HepG2 (cell line): ENCODE measurements around the gene GRIFIN. TPM values are rescaled to one million over a fixed set of nuclear protein-coding genes. Genes with fewer than 3 reads are reported as not detected.

Experiments
- AKAP8 ChIP-seq: sonication (generic); formaldehyde crosslinking; IDR thresholded peaks from 2 replicates; pipeline ENCODE4 v1.5.1; 2020; ENCODE audit warnings: mild to moderate bottlenecking, missing genetic modification reagents
- CC2D1A ChIP-seq: sonication (generic); formaldehyde crosslinking; IDR thresholded peaks from 2 replicates; pipeline ENCODE4 v1.8.1; 2023; ENCODE audit warnings: mild to moderate bottlenecking, missing genetic modification reagents
- DPF2 ChIP-seq: sonication (generic); formaldehyde crosslinking; IDR thresholded peaks from 2 replicates; pipeline ENCODE4 v1.4.0; 2020; ENCODE audit warnings: mild to moderate bottlenecking, low read depth, missing genetic modification reagents, borderline replicate concordance
- HIVEP1 ChIP-seq: sonication (generic); formaldehyde crosslinking; IDR thresholded peaks from 2 replicates; pipeline ENCODE4 v1.4.0; 2020; ENCODE audit warnings: mild to moderate bottlenecking, missing genetic modification reagents
- HMGA1 ChIP-seq: sonication (generic); formaldehyde crosslinking; conservative IDR thresholded peaks from 2 replicates; pipeline ENCODE4 v1.4.0; 2020; ENCODE audit warnings: missing genetic modification reagents
- MTF2 ChIP-seq: sonication (generic); formaldehyde crosslinking; IDR thresholded peaks from 2 replicates; pipeline ENCODE4 v1.5.0; 2020; ENCODE audit warnings: missing genetic modification reagents, borderline replicate concordance
- NONO ChIP-seq, 2 experiments: fragments of 450-650 bp in 1 of 2; sonication (generic) in 1 of 2; formaldehyde crosslinking in 1 of 2; IDR thresholded peaks in 1 of 2; conservative IDR thresholded peaks in 1 of 2; 2 replicates each; pipeline versions ENCODE4 v1.6.1 to v1.8.0; 2017 to 2022; ENCODE audit warnings: mild to moderate bottlenecking in 1 of 2, missing genetic modification reagents in 1 of 2, moderate library complexity in 1 of 2
- SSRP1 ChIP-seq: IDR thresholded peaks from 2 replicates; pipeline ENCODE4 v1.6.1; 2016; ENCODE audit warnings: control low read depth
- TAF15 ChIP-seq: fragments of 200-400 bp; formaldehyde crosslinking; IDR thresholded peaks from one replicate; pipeline ENCODE4 v1.6.1; 2018; ENCODE audit warnings: mild to moderate bottlenecking, low read depth, low read length; ENCODE audit not compliant: poor library complexity, severe bottlenecking
- ZBTB1 ChIP-seq: sonication (generic); formaldehyde crosslinking; IDR thresholded peaks from 2 replicates; pipeline ENCODE4 v1.4.0; 2020; ENCODE audit warnings: missing genetic modification reagents, borderline replicate concordance
- ZNF629 ChIP-seq: sonication (generic); formaldehyde crosslinking; conservative IDR thresholded peaks from 2 replicates; pipeline ENCODE4 v1.5.0; 2020; ENCODE audit warnings: missing genetic modification reagents
- ZNF772 ChIP-seq: sonication (generic); formaldehyde crosslinking; IDR thresholded peaks from 2 replicates; pipeline ENCODE4 v1.5.0; 2020; ENCODE audit warnings: mild to moderate bottlenecking, missing genetic modification reagents
- polyA plus RNA-seq, 8 experiments: library from polyadenylated mRNA; depleted of rRNA in 3 of 8; stranded (reverse) in 7 of 8; unstranded in 1 of 8; fragments of >200 nt; fragmentation: Illumina TruSeq in 4 of 8; extraction: Trizol in 4 of 8; gene quantifications; 2 replicates each; pipeline versions ENCODE4 v1.2.1 to v1.2.3, GENCODE V29; 2011 to 2016; ENCODE audit warnings: low read depth in 4 of 8, missing spikeins in 1 of 8, mixed read lengths in 1 of 8; ENCODE audit not compliant: insufficient read depth in 1 of 8
- total RNA-seq, 5 experiments: library from RNA; depleted of rRNA; stranded (reverse); fragments of >200 nt; fragmentation: Illumina TruSeq; extraction: Trizol; gene quantifications; 2 replicates each; pipeline ENCODE4 v1.2.3, GENCODE V29; 2016; ENCODE audit warnings: low read depth in 1 of 5
- TF ChIP-seq, protein P1 (sequence below): sonication (generic); formaldehyde crosslinking; IDR thresholded peaks from 2 replicates; pipeline ENCODE4 v1.9.0; 2021; ENCODE audit warnings: mild to moderate bottlenecking, missing genetic modification reagents
- TF ChIP-seq, protein P2 (sequence below): sonication (generic); formaldehyde crosslinking; IDR thresholded peaks from 2 replicates; pipeline ENCODE4 v1.4.0; 2020; ENCODE audit warnings: mild to moderate bottlenecking, low read depth, missing genetic modification reagents
- TF ChIP-seq, protein P3 (sequence below): sonication (generic); formaldehyde crosslinking; IDR thresholded peaks from 2 replicates; pipeline ENCODE4 v1.5.0; 2020; ENCODE audit warnings: mild to moderate bottlenecking, missing genetic modification reagents
- TF ChIP-seq, protein P4 (sequence below): sonication (generic); formaldehyde crosslinking; IDR thresholded peaks from 2 replicates; pipeline ENCODE4 v1.5.0; 2020; ENCODE audit warnings: missing genetic modification reagents

The GRIFIN gene
- total and polyA plus RNA-seq, 2 of the 13 experiments (the other 11 are each of a cell fraction or from before 2014, with no cell fraction given): not detected

DNA sequence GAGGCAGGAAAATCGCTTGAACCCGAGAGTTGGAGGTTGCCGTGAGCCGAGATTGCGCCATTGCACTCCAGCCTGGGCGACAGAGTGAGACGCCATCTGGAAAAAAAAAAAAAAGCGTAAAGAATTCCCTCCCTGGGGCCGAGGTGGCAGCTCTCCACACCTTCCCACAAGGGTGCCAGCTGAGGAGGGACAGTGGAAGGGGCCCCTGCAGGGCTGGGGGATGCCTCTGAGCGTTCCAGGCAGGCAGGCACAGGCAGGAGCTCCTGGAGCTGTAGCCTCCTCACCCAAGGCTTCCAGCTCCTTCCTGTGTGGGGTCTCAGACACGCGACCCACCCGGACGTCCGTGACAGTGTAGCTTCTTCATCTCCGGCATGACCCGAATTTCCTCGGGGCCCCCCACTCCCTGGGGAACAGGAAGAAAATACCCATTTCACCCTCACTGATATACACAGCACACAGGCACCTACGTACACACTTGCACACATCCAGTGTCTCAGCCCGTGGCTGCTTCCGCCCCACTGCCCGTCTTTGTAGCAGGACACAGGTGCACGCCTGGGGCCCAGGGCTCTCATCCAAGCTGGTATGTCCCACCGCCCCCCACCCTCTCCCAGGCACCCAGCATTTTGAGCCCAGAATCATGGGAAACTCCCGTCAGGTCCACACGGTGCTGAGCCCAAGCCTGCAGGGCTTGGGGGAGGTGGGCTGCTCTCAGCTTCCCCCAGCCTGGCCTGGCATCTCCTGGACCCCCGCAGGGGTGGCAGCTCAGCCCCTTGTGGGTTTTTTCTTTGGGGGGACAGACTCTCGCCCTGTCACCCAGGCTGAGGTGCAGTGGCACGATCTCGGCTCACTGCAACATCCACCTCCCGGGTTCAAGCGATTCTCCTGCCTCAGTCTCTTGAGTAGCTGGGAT lies 25.7 kb downstream of the GRIFIN start (continued):
- TF ChIP-seq, protein P1, sequence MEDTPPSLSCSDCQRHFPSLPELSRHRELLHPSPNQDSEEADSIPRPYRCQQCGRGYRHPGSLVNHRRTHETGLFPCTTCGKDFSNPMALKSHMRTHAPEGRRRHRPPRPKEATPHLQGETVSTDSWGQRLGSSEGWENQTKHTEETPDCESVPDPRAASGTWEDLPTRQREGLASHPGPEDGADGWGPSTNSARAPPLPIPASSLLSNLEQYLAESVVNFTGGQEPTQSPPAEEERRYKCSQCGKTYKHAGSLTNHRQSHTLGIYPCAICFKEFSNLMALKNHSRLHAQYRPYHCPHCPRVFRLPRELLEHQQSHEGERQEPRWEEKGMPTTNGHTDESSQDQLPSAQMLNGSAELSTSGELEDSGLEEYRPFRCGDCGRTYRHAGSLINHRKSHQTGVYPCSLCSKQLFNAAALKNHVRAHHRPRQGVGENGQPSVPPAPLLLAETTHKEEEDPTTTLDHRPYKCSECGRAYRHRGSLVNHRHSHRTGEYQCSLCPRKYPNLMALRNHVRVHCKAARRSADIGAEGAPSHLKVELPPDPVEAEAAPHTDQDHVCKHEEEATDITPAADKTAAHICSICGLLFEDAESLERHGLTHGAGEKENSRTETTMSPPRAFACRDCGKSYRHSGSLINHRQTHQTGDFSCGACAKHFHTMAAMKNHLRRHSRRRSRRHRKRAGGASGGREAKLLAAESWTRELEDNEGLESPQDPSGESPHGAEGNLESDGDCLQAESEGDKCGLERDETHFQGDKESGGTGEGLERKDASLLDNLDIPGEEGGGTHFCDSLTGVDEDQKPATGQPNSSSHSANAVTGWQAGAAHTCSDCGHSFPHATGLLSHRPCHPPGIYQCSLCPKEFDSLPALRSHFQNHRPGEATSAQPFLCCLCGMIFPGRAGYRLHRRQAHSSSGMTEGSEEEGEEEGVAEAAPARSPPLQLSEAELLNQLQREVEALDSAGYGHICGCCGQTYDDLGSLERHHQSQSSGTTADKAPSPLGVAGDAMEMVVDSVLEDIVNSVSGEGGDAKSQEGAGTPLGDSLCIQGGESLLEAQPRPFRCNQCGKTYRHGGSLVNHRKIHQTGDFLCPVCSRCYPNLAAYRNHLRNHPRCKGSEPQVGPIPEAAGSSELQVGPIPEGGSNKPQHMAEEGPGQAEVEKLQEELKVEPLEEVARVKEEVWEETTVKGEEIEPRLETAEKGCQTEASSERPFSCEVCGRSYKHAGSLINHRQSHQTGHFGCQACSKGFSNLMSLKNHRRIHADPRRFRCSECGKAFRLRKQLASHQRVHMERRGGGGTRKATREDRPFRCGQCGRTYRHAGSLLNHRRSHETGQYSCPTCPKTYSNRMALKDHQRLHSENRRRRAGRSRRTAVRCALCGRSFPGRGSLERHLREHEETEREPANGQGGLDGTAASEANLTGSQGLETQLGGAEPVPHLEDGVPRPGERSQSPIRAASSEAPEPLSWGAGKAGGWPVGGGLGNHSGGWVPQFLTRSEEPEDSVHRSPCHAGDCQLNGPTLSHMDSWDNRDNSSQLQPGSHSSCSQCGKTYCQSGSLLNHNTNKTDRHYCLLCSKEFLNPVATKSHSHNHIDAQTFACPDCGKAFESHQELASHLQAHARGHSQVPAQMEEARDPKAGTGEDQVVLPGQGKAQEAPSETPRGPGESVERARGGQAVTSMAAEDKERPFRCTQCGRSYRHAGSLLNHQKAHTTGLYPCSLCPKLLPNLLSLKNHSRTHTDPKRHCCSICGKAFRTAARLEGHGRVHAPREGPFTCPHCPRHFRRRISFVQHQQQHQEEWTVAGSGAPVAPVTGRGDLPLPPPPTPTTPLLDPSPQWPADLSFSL (CRISPR knock-in tag): no peak
- TF ChIP-seq SSRP1 (CRISPR knock-in tag) (no peak), NONO (IDR thresholded peaks at IDR 0.05) (no peak), NONO (CRISPR knock-in tag; conservative IDR thresholded peaks at IDR 0.05) (no peak), ZBTB1 (CRISPR knock-in tag) (no peak), ZNF772 (no peak), TAF15 (no peak), HIVEP1 (no peak), CC2D1A (CRISPR knock-in tag) (no peak), AKAP8 (CRISPR knock-in tag) (no peak), ZNF629 (no peak), MTF2 (CRISPR knock-in tag) (no peak), HMGA1 (CRISPR knock-in tag) (no peak), DPF2 (CRISPR knock-in tag) (no peak)
- TF ChIP-seq, protein P2, sequence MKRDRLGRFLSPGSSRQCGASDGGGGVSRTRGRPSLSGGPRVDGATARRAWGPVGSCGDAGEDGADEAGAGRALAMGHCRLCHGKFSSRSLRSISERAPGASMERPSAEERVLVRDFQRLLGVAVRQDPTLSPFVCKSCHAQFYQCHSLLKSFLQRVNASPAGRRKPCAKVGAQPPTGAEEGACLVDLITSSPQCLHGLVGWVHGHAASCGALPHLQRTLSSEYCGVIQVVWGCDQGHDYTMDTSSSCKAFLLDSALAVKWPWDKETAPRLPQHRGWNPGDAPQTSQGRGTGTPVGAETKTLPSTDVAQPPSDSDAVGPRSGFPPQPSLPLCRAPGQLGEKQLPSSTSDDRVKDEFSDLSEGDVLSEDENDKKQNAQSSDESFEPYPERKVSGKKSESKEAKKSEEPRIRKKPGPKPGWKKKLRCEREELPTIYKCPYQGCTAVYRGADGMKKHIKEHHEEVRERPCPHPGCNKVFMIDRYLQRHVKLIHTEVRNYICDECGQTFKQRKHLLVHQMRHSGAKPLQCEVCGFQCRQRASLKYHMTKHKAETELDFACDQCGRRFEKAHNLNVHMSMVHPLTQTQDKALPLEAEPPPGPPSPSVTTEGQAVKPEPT (CRISPR knock-in tag): no peak
- TF ChIP-seq, protein P3, sequence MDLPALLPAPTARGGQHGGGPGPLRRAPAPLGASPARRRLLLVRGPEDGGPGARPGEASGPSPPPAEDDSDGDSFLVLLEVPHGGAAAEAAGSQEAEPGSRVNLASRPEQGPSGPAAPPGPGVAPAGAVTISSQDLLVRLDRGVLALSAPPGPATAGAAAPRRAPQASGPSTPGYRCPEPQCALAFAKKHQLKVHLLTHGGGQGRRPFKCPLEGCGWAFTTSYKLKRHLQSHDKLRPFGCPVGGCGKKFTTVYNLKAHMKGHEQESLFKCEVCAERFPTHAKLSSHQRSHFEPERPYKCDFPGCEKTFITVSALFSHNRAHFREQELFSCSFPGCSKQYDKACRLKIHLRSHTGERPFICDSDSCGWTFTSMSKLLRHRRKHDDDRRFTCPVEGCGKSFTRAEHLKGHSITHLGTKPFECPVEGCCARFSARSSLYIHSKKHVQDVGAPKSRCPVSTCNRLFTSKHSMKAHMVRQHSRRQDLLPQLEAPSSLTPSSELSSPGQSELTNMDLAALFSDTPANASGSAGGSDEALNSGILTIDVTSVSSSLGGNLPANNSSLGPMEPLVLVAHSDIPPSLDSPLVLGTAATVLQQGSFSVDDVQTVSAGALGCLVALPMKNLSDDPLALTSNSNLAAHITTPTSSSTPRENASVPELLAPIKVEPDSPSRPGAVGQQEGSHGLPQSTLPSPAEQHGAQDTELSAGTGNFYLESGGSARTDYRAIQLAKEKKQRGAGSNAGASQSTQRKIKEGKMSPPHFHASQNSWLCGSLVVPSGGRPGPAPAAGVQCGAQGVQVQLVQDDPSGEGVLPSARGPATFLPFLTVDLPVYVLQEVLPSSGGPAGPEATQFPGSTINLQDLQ: no peak
- TF ChIP-seq, protein P4, sequence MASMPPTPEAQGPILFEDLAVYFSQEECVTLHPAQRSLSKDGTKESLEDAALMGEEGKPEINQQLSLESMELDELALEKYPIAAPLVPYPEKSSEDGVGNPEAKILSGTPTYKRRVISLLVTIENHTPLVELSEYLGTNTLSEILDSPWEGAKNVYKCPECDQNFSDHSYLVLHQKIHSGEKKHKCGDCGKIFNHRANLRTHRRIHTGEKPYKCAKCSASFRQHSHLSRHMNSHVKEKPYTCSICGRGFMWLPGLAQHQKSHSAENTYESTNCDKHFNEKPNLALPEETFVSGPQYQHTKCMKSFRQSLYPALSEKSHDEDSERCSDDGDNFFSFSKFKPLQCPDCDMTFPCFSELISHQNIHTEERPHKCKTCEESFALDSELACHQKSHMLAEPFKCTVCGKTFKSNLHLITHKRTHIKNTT (CRISPR knock-in tag): no peak
